ENCODE results near the gene NUDC.
A peak's percentile ranks its signal among the peaks of the same experiment; 100 is the strongest.

The NUDC gene

DNA sequence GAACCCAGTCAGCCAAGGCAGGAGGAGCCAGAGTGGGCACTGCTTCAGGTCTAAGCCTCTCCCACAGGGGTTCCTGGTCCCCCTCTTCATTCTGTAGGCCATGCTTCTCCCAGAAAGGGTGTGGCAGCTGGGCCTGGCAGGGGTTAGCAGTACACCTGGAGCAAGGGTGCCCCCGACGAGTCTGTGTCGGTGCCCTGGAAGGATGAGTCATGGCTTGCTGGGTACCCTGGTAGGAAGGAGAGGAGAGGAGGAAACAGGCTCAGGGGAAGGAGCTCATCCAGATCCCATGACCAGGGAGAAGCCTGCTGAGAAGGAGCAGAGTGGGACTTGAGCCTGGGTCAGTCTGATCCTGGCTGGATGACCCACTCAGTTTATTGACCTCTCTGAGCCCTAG lies 28.4 kb downstream of the NUDC start:
- H3K4me3 ChIP-seq (ENCODE audit: low read depth, low read length) = no peak overlapping the region
- peak; percentile 10 for DNase-seq (ENCODE audit: low read depth)
- TF ChIP-seq, protein P1, sequence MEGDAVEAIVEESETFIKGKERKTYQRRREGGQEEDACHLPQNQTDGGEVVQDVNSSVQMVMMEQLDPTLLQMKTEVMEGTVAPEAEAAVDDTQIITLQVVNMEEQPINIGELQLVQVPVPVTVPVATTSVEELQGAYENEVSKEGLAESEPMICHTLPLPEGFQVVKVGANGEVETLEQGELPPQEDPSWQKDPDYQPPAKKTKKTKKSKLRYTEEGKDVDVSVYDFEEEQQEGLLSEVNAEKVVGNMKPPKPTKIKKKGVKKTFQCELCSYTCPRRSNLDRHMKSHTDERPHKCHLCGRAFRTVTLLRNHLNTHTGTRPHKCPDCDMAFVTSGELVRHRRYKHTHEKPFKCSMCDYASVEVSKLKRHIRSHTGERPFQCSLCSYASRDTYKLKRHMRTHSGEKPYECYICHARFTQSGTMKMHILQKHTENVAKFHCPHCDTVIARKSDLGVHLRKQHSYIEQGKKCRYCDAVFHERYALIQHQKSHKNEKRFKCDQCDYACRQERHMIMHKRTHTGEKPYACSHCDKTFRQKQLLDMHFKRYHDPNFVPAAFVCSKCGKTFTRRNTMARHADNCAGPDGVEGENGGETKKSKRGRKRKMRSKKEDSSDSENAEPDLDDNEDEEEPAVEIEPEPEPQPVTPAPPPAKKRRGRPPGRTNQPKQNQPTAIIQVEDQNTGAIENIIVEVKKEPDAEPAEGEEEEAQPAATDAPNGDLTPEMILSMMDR (conservative IDR thresholded peaks at IDR 0.05; ENCODE audit: low read depth, low read length) = no peak

DNA sequence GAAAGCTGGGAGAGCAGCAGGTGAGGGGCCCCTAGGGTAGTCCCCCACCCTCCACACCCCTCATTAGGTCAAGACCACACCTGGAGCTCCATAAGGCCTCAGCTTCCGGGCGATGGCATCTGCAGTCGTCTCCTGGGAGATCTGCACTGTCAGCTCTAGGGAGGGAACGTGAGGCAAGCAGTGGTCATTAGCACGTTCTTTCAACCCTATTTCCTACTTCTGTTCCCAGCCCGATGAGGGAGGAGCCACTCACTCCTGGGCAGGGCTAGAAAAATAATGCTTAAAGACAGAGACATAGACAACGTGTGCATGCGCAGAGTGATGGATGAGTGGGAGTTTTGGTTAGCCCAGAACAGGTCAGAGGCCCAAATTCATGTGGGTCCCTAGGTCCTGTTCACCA lies 29.1 kb downstream of the NUDC start:
- no peak for DNase-seq (ENCODE audit: low read depth)
- TF ChIP-seq, protein P1 (conservative IDR thresholded peaks at IDR 0.05; ENCODE audit: low read depth, low read length) = no peak
- no peak overlapping the region for H3K4me3 ChIP-seq (ENCODE audit: low read depth, low read length)

DNA sequence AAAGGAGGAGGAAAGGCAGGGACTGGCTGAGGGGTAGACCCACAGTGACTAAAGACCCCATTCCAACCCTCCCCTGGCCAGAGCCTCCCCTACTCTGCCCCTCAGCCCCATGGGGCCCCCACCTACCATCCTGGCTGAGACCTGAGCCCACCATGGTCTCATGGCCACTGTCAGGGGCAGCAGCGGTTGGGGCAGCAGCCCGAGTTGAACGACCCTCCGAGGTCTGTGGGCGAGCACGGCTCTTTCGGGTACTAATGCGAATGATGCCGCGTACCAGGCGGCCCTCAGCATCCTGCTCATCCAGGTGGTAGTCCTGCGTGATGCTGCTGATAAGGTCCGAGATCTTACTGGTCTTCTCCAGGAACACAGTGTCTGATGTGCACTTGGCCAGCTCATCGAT lies 29.7 kb downstream of the NUDC start:
- DNase-seq (ENCODE audit: low read depth) = no peak
- no peak overlapping the region for H3K4me3 ChIP-seq (ENCODE audit: low read depth, low read length)
- TF ChIP-seq, protein P1 (conservative IDR thresholded peaks at IDR 0.05; ENCODE audit: low read depth, low read length) = no peak

DNA sequence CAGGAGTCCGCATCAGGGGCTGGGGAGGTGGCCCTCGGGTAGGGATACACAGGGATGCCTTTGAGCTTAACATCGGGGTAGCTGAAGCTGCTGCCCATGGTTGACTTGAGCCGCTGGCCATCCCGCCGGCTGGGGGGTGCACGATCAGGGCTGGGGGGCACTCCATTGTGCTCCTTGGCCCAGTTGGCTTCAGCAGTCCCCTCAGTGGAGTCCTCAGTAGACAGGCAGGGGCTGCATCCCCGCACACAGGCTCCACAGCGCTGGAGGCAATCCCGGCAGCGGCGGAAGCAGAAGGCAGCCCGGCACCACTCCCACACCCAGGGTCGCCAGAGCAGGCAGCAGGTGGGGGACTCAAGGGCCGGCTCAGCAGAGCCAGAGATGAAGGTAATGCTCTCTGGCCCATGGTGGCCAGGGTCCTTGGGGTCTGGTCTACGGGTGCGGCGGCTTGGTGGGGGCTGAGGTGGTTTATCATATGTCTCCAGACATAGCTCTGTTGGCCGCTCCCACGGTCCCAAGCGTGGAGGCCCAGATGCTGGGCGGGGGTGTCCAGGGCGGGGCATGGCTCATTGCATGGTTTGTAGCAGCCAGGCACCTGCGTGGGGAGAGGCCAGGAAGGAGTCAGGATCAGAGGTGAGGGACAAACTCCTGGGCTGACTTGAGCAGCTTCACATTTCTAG lies 30.4 kb downstream of the NUDC start:
- TF ChIP-seq, protein P1 (conservative IDR thresholded peaks at IDR 0.05; ENCODE audit: low read depth, low read length) = no peak
- no peak overlapping the region for H3K4me3 ChIP-seq (ENCODE audit: low read depth, low read length)
- no peak for DNase-seq (ENCODE audit: low read depth)

DNA sequence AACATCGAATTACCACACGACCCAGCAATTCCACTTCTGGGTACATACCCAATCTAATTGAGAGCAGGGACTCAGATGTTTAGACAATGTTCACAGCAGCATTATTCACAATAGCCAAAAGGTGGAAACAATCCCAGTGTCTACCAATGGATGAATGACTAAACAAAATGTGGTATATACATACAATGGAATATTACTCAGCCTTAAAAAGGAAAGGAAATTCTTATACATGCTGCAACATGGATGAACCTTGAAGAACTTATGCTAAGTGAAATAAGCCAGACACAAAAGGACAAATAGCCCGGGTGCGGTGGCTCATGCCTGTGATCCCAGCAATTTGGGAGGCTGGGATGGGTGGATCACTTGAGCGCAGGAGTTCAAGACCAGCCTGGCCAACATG lies 31.8 kb downstream of the NUDC start:
- no peak overlapping the region for H3K4me3 ChIP-seq (ENCODE audit: low read depth, low read length)
- TF ChIP-seq, protein P1 (conservative IDR thresholded peaks at IDR 0.05; ENCODE audit: low read depth, low read length) = no peak
- no peak for DNase-seq (ENCODE audit: low read depth)

DNA sequence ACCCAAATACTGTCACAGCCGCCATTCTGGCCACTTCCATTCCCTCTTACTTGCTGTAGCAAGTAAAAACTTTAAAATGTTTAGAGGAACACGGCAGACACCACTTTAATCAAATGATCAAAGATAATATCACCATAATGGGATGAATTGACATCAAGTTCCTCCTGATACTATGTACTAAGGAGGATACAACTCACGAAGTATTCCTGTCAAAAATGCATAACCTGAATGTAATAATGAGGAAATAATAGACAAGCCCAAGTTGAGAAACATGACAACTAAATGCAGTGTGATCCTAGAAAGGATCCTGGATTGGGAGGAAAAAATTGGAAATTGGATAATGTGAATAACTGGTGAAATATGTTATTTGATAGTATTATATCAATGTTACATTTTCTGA lies 34.8 kb downstream of the NUDC start:
- DNase-seq (ENCODE audit: low read depth) = no peak
- TF ChIP-seq, protein P1 (conservative IDR thresholded peaks at IDR 0.05; ENCODE audit: low read depth, low read length) = no peak
- no peak overlapping the region for H3K4me3 ChIP-seq (ENCODE audit: low read depth, low read length)

DNA sequence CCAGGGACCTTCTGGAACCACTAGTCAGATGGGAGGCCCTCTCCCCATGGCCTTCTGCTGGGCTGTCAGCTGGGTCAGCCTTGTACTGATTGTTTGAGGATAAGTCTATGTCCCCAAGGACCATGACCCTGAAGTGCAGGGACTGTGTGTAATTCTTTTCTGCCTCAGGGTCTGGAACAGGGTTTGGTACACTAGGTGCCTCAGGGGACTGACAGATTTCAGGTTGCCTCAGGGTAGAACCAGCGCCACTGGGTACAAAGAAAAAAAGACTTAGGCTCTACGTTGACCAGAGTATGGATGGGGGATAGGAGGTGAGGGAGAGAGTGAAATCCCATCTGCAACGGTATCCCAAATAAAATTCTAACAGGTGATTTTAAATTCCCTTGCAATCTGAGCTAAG lies 35.8 kb downstream of the NUDC start:
- TF ChIP-seq, protein P1 (conservative IDR thresholded peaks at IDR 0.05; ENCODE audit: low read depth, low read length) = no peak
- no peak for DNase-seq (ENCODE audit: low read depth)
- H3K4me3 ChIP-seq (ENCODE audit: low read depth, low read length) = no peak overlapping the region
